ENCODE data around the gene IL4I1. TPM values are rescaled to one million over a fixed set of nuclear protein-coding genes. Genes with fewer than 3 reads are reported as not detected.

The IL4I1 gene
- total RNA-seq, 1 experiment from 2014 or later, result 0.71 TPM

GRCh38 chr19:49858088-49858985 lies 38.4 kb downstream of the IL4I1 start:
- Histone ChIP-seq H3K27ac (ENCODE audit: low read depth, low read length) (peak overlapping the region; percentile 45; the same call in 1 of the 2 replicates), H3K79me2 (ENCODE audit: insufficient read depth, low read length) (peaks cover 32% of the 10 kb centered on the region)
- POLR2A ChIA-PET, result no interaction called here

GRCh38 chr19:49857838-49858087 lies 38.9 kb downstream of the IL4I1 start:
- no peak for DNase-seq (ENCODE audit: low read depth, low spot score)
- CTCF ChIA-PET, result no interaction called here
- POLR2A ChIA-PET, result no interaction called here
- TF ChIP-seq TCF7L2 (IDR thresholded peaks at IDR 0.05; ENCODE audit: borderline replicate concordance, extremely low read depth, insufficient read depth, insufficient read length), result no peak
- no peak for TF ChIP-seq JUND (IDR thresholded peaks at IDR 0.05)
- TF ChIP-seq RAD21 (IDR thresholded peaks at IDR 0.05; ENCODE audit: low read depth), result no peak
- TF ChIP-seq ZBTB33 (IDR thresholded peaks at IDR 0.05; ENCODE audit: extremely low read depth, insufficient replicate concordance, low read length), result no peak
- TF ChIP-seq CEBPB (IDR thresholded peaks at IDR 0.05; ENCODE audit: low read depth), result no peak
- TF ChIP-seq EZH2phosphoT487 (IDR thresholded peaks at IDR 0.05; ENCODE audit: borderline replicate concordance), result no peak
- no peak for TF ChIP-seq POLR2A (IDR thresholded peaks at IDR 0.05; ENCODE audit: borderline replicate concordance, extremely low read depth, insufficient read depth, insufficient read length)
- TF ChIP-seq, protein P1, sequence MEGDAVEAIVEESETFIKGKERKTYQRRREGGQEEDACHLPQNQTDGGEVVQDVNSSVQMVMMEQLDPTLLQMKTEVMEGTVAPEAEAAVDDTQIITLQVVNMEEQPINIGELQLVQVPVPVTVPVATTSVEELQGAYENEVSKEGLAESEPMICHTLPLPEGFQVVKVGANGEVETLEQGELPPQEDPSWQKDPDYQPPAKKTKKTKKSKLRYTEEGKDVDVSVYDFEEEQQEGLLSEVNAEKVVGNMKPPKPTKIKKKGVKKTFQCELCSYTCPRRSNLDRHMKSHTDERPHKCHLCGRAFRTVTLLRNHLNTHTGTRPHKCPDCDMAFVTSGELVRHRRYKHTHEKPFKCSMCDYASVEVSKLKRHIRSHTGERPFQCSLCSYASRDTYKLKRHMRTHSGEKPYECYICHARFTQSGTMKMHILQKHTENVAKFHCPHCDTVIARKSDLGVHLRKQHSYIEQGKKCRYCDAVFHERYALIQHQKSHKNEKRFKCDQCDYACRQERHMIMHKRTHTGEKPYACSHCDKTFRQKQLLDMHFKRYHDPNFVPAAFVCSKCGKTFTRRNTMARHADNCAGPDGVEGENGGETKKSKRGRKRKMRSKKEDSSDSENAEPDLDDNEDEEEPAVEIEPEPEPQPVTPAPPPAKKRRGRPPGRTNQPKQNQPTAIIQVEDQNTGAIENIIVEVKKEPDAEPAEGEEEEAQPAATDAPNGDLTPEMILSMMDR (IDR thresholded peaks at IDR 0.05 in 2 of 3, conservative IDR thresholded peaks at IDR 0.05 in 1 of 3; ENCODE audit: borderline replicate concordance in 1 of 3, insufficient read depth in 1 of 3, low read depth in 2 of 3, low read length in 2 of 3), result no peak
- TF ChIP-seq CBX3 (IDR thresholded peaks at IDR 0.05; ENCODE audit: low read depth), result no peak
- no peak for TF ChIP-seq ZNF274 (IDR thresholded peaks at IDR 0.05; ENCODE audit: low read depth, low read length)
- no peak for TF ChIP-seq SRF (IDR thresholded peaks at IDR 0.05; ENCODE audit: low read depth)
- no peak for TF ChIP-seq EZH2 (IDR thresholded peaks at IDR 0.05)

More at GRCh38 chr19:49858088-49858985, 38.4 kb downstream of the IL4I1 start:
- Histone ChIP-seq H3K4me2 (ENCODE audit: low read length) (no peak overlapping the region), H3K9me3 (ENCODE audit: control insufficient read depth in 1 of 2, insufficient read depth in 1 of 2, low read depth in 1 of 2, low read length in 2 of 2) (no peaks in the 10 kb centered on the region), H3K9ac (ENCODE audit: low read length) (no peak overlapping the region), H3K4me3 (replicated peaks in 1 of 2; ENCODE audit: low read depth in 1 of 2, low read length in 2 of 2) (no peak overlapping the region), H4K20me1 (ENCODE audit: insufficient read depth) (no peaks in the 10 kb centered on the region), H3K9me2 (ENCODE audit: insufficient read depth) (no peaks in the 10 kb centered on the region), H3K4me1 (ENCODE audit: control insufficient read depth in 1 of 2, insufficient read depth in 2 of 2, low read length in 2 of 2) (peaks cover 0 to 33% of the 10 kb centered on the region in 2 experiments; a peak in 1 of 4 replicates), H2AFZ (ENCODE audit: low read depth, low read length, poor library complexity, severe bottlenecking) (no peak overlapping the region), H3K27me3 (ENCODE audit: insufficient read depth, low read length) (no peaks in the 10 kb centered on the region), H3K36me3 (ENCODE audit: control insufficient read depth in 1 of 2, insufficient read depth in 2 of 2, low read length in 2 of 2) (peaks cover 15 to 31% of the 10 kb centered on the region in 2 experiments; a peak in 3 of 4 replicates)
- TF ChIP-seq CBX3 (IDR thresholded peaks at IDR 0.05; ENCODE audit: low read depth), result no peak
- TF ChIP-seq POLR2AphosphoS5 (IDR thresholded peaks at IDR 0.05; ENCODE audit: low read depth, low read length), result peak; percentile 15
- DNase-seq (ENCODE audit: low read depth, low spot score) (no peak), ATAC-seq (peak; percentile 13; the same call in 1 of the 2 replicates)
- BruUV-seq (replicated peaks), result no TSS peak
- RAD21 ChIA-PET (ENCODE audit: low non-redundant PET in 1 of 2, low total read pairs in 2 of 2, uncharacterized antibody in 2 of 2, unreplicated experiment in 2 of 2), result no interaction called here
- intact Hi-C loops (cut with micrococcal nuclease), result no loop called here
- CTCF ChIA-PET, result no interaction called here

More at GRCh38 chr19:49857838-49858087, 38.9 kb downstream of the IL4I1 start:
- Histone ChIP-seq H3K4me1 (ENCODE audit: control insufficient read depth in 1 of 2, insufficient read depth in 2 of 2, low read length in 2 of 2) (peaks cover 1 to 30% of the 10 kb centered on the region in 2 experiments; a peak in 3 of 4 replicates), H2AFZ (ENCODE audit: low read depth, low read length, poor library complexity, severe bottlenecking) (no peak overlapping the region), H3K36me3 (ENCODE audit: control insufficient read depth in 1 of 2, insufficient read depth in 2 of 2, low read length in 2 of 2) (peaks cover 15 to 27% of the 10 kb centered on the region in 2 experiments; a peak in 3 of 4 replicates), H3K4me3 (replicated peaks in 1 of 2; ENCODE audit: low read depth in 1 of 2, low read length in 2 of 2) (no peak overlapping the region), H3K9me3 (ENCODE audit: control insufficient read depth in 1 of 2, insufficient read depth in 1 of 2, low read depth in 1 of 2, low read length in 2 of 2) (no peaks in the 10 kb centered on the region), H4K20me1 (ENCODE audit: insufficient read depth) (no peaks in the 10 kb centered on the region), H3K27me3 (ENCODE audit: insufficient read depth, low read length) (no peaks in the 10 kb centered on the region), H3K9ac (ENCODE audit: low read length) (no peak overlapping the region), H3K4me2 (ENCODE audit: low read length) (no peak overlapping the region), H3K9me2 (ENCODE audit: insufficient read depth) (no peaks in the 10 kb centered on the region), H3K27ac (ENCODE audit: low read depth, low read length) (peak overlapping the region; percentile 45; the same call in 1 of the 2 replicates), H3K79me2 (ENCODE audit: insufficient read depth, low read length) (peaks cover 32% of the 10 kb centered on the region)
- RAD21 ChIA-PET (ENCODE audit: low non-redundant PET in 1 of 2, low total read pairs in 2 of 2, uncharacterized antibody in 2 of 2, unreplicated experiment in 2 of 2), result no interaction called here
- intact Hi-C loops (cut with micrococcal nuclease), result no loop called here
- no TSS peak for BruUV-seq (replicated peaks)
- no peak for ATAC-seq
